HEK293 (cell line): Measurements from ENCODE around the gene AHRR.

Experiments
- CTCF ChIA-PET: fragments of 350-600 bp; formaldehyde crosslinking; extraction: SDS; loops from one replicate; lab custom pipeline; 2021; ENCODE audit warnings: antibody characterized with exemption; lab: Yijun Ruan, JAX
- POLR2A ChIA-PET: fragments of 300-600 bp; formaldehyde crosslinking; extraction: SDS; loops from one replicate; lab custom pipeline; 2020; ENCODE audit warnings: antibody characterized with exemption, inconsistent platforms; lab: Yijun Ruan, JAX
- H3K27ac ChIP-seq: fragments of 200-500 bp; sonication (Bioruptor generic); 2 replicates; pipeline ENCODE4 v1.5.1; 2014; ENCODE audit warnings: low read depth, low read length, control low read depth, inconsistent platforms; ENCODE audit errors: extremely low read depth
- H3K36me3 ChIP-seq, 2 experiments: fragments of 200-500 bp in 1 of 2; sonication (Bioruptor generic) in 1 of 2; 1 replicate in 1 of 2; 2 replicates in 1 of 2; pipeline ENCODE4 v1.5.1; 2014 to 2017; ENCODE audit warnings: inconsistent platforms in 2 of 2, low read length in 2 of 2; ENCODE audit not compliant: control insufficient read depth in 2 of 2, insufficient read depth in 1 of 2
- H3K4me1 ChIP-seq: fragments of 200-500 bp; sonication (Bioruptor generic); 2 replicates; pipeline ENCODE4 v1.5.1; 2014; ENCODE audit warnings: mild to moderate bottlenecking, low read length, inconsistent platforms; ENCODE audit not compliant: control insufficient read depth, insufficient read depth
- H3K4me3 ChIP-seq: 2 replicates; pipeline ENCODE4 v1.5.1; 2011; ENCODE audit warnings: low read depth, mild to moderate bottlenecking, control low read depth, low read length, moderate library complexity
- H3K9me3 ChIP-seq: fragments of 200-500 bp; sonication (Bioruptor generic); 2 replicates; pipeline ENCODE4 v1.5.1; 2014; ENCODE audit warnings: low read depth, low read length, inconsistent platforms; ENCODE audit not compliant: control insufficient read depth, insufficient read depth
- BCL11A ChIP-seq: fragments of 450-650 bp; formaldehyde crosslinking; IDR thresholded peaks from 2 replicates; pipeline ENCODE4 v1.5.1; 2016; ENCODE audit warnings: low read depth, missing biosample characterization, missing genetic modification characterization
- BCL6B ChIP-seq: fragments of 450-650 bp; formaldehyde crosslinking; IDR thresholded peaks from 2 replicates; pipeline ENCODE4 v1.5.1; 2017; ENCODE audit warnings: missing biosample characterization, missing genetic modification characterization
- GFI1B ChIP-seq: fragments of 450-650 bp; formaldehyde crosslinking; IDR thresholded peaks from 2 replicates; pipeline ENCODE4 v1.5.1; 2016; ENCODE audit warnings: missing biosample characterization, missing genetic modification characterization
- GLIS1 ChIP-seq: fragments of 450-650 bp; formaldehyde crosslinking; IDR thresholded peaks from 2 replicates; pipeline ENCODE4 v1.5.1; 2016; ENCODE audit warnings: missing biosample characterization, missing genetic modification characterization
- IKZF3 ChIP-seq: fragments of 450-650 bp; IDR thresholded peaks from 2 replicates; pipeline ENCODE4 v1.5.0; 2018; ENCODE audit warnings: missing biosample characterization, mild to moderate bottlenecking, missing genetic modification characterization, moderate library complexity
- KLF10 ChIP-seq: fragments of 450-650 bp; IDR thresholded peaks from 2 replicates; pipeline ENCODE4 v1.5.1; 2018; ENCODE audit warnings: missing biosample characterization, mild to moderate bottlenecking, missing genetic modification characterization
- PRDM10 ChIP-seq: fragments of 450-650 bp; formaldehyde crosslinking; IDR thresholded peaks from 2 replicates; pipeline ENCODE4 v1.5.1; 2016; ENCODE audit warnings: missing biosample characterization, missing genetic modification characterization
- RBAK ChIP-seq: fragments of 450-650 bp; formaldehyde crosslinking; IDR thresholded peaks from 2 replicates; pipeline ENCODE4 v1.5.1; 2016; ENCODE audit warnings: missing biosample characterization, missing genetic modification characterization
- SETDB1 ChIP-seq: IDR thresholded peaks from one replicate; pipeline ENCODE4 v1.6.1; 2017; ENCODE audit warnings: mild to moderate bottlenecking, low read length, moderate library complexity, mixed read lengths; ENCODE audit not compliant: insufficient read length
- ZBTB8A ChIP-seq: fragments of 450-650 bp; formaldehyde crosslinking; IDR thresholded peaks from 2 replicates; pipeline ENCODE4 v1.5.1; 2016; ENCODE audit warnings: missing biosample characterization, missing genetic modification characterization
- ZNF10 ChIP-seq: fragments of 450-650 bp; formaldehyde crosslinking; IDR thresholded peaks from 2 replicates; pipeline ENCODE4 v1.5.1; 2017; ENCODE audit warnings: missing biosample characterization, missing genetic modification characterization
- ZNF174 ChIP-seq: fragments of 450-650 bp; formaldehyde crosslinking; IDR thresholded peaks from 2 replicates; pipeline ENCODE4 v1.5.0; 2017; ENCODE audit warnings: missing biosample characterization, mild to moderate bottlenecking, missing genetic modification characterization
- ZNF211 ChIP-seq: fragments of 450-650 bp; formaldehyde crosslinking; IDR thresholded peaks from 2 replicates; pipeline ENCODE4 v1.5.1; 2016; ENCODE audit warnings: low read depth, missing biosample characterization, missing genetic modification characterization
- ZNF223 ChIP-seq: fragments of 450-650 bp; formaldehyde crosslinking; IDR thresholded peaks from 2 replicates; pipeline ENCODE4 v1.5.1; 2016; ENCODE audit warnings: missing biosample characterization, missing genetic modification characterization
- ZNF350 ChIP-seq: fragments of 450-650 bp; formaldehyde crosslinking; IDR thresholded peaks from 2 replicates; pipeline ENCODE4 v1.5.0; 2017; ENCODE audit warnings: missing biosample characterization, mild to moderate bottlenecking, missing genetic modification characterization
- ZNF416 ChIP-seq: fragments of 450-650 bp; formaldehyde crosslinking; IDR thresholded peaks from 2 replicates; pipeline ENCODE4 v1.5.1; 2016; ENCODE audit warnings: missing biosample characterization, missing genetic modification characterization
- ZNF488 ChIP-seq: fragments of 450-650 bp; formaldehyde crosslinking; IDR thresholded peaks from 2 replicates; pipeline ENCODE4 v1.5.1; 2016; ENCODE audit warnings: missing biosample characterization, missing genetic modification characterization
- ZNF558 ChIP-seq: fragments of 450-650 bp; formaldehyde crosslinking; IDR thresholded peaks from 2 replicates; pipeline ENCODE4 v1.5.1; 2016; ENCODE audit warnings: missing biosample characterization, missing genetic modification characterization
- ZNF571 ChIP-seq: fragments of 450-650 bp; formaldehyde crosslinking; IDR thresholded peaks from 2 replicates; pipeline ENCODE4 v1.5.0; 2017; ENCODE audit warnings: missing biosample characterization, missing genetic modification characterization
- ZNF600 ChIP-seq: fragments of 450-650 bp; formaldehyde crosslinking; IDR thresholded peaks from 2 replicates; pipeline ENCODE4 v1.5.1; 2016; ENCODE audit warnings: missing biosample characterization, missing genetic modification characterization
- ZNF621 ChIP-seq: fragments of 450-650 bp; formaldehyde crosslinking; IDR thresholded peaks from 2 replicates; pipeline ENCODE4 v1.5.1; 2017; ENCODE audit warnings: missing biosample characterization, missing genetic modification characterization
- ZNF654 ChIP-seq: fragments of 450-650 bp; formaldehyde crosslinking; IDR thresholded peaks from 2 replicates; pipeline ENCODE4 v1.5.1; 2016; ENCODE audit warnings: low read depth, missing biosample characterization, missing genetic modification characterization
- ZNF837 ChIP-seq: fragments of 450-650 bp; formaldehyde crosslinking; IDR thresholded peaks from 2 replicates; pipeline ENCODE4 v1.5.1; 2016; ENCODE audit warnings: missing biosample characterization, missing genetic modification characterization
- TF ChIP-seq, protein P1 (sequence below): IDR thresholded peaks from 2 replicates; pipeline ENCODE4 v1.6.1; 2011; ENCODE audit warnings: mild to moderate bottlenecking, low read depth, low read length, borderline replicate concordance
- TF ChIP-seq, protein P2 (sequence below): fragments of 450-650 bp; formaldehyde crosslinking; IDR thresholded peaks from 2 replicates; pipeline ENCODE4 v1.5.1; 2016; ENCODE audit warnings: missing biosample characterization, missing genetic modification characterization

Gene AHRR

GRCh38 chr5:430214-430925, 108.9 kb downstream of the AHRR start:
- Histone ChIP-seq H3K36me3 (peaks cover 0 to 47% of the 10 kb centered on the region in 2 experiments; a peak in 2 of 3 replicates), H3K4me3 (no peak overlapping the region), H3K9me3 (no peaks in the 10 kb centered on the region), H3K4me1 (0 out of 2 replicates have a peak, but pooled peaks cover 2% of the 10 kb centered on the region), H3K27ac (no peak overlapping the region)
- TF ChIP-seq ZNF837 (tag by site-specific recombination) (no peak), ZNF350 (tag by site-specific recombination) (no peak), ZNF416 (tag by site-specific recombination) (no peak), GFI1B (tag by site-specific recombination) (no peak), ZNF211 (tag by site-specific recombination) (no peak), ZNF571 (tag by site-specific recombination) (no peak), ZNF174 (no peak), ZBTB8A (tag by site-specific recombination) (no peak), SETDB1 (no peak), ZNF488 (tag by site-specific recombination) (no peak), KLF10 (tag by site-specific recombination) (no peak), BCL11A (tag by site-specific recombination) (no peak)
- TF ChIP-seq, protein P1, sequence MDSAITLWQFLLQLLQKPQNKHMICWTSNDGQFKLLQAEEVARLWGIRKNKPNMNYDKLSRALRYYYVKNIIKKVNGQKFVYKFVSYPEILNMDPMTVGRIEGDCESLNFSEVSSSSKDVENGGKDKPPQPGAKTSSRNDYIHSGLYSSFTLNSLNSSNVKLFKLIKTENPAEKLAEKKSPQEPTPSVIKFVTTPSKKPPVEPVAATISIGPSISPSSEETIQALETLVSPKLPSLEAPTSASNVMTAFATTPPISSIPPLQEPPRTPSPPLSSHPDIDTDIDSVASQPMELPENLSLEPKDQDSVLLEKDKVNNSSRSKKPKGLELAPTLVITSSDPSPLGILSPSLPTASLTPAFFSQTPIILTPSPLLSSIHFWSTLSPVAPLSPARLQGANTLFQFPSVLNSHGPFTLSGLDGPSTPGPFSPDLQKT = no peak
- POLR2A ChIA-PET = interaction anchor here (0.8 kb wide), 1 partner anchor 113 kb away, joined by 3 read pairs; no protein-coding TSS in a partner anchor
- CTCF ChIA-PET = interaction anchor here (0.6 to 7.3 kb wide), 19 partner anchors 13 to 737 kb away, joined by 3 to 137 read pairs (median 5); partner anchors contain the start of gene AHRR

- no peak overlapping the region for H3K4me3 ChIP-seq
- no peaks in the 10 kb centered on the region for H3K9me3 ChIP-seq
- CTCF ChIA-PET = interaction anchor here (0.6 to 7.3 kb wide), 23 partner anchors 9 to 493 kb away, joined by 3 to 137 read pairs (median 5); partner anchors contain the start of gene AHRR
- no peak overlapping the region for H3K27ac ChIP-seq
- H3K4me1 ChIP-seq = no peaks in the 10 kb centered on the region
- POLR2A ChIA-PET = interaction anchor here (0.6 to 0.8 kb wide), 2 partner anchors 12 to 114 kb away, joined by 3 read pairs; partner anchors contain the start of gene EXOC3
- peaks cover 0 to 47% of the 10 kb centered on the region in 2 experiments; a peak in 2 of 3 replicates for H3K36me3 ChIP-seq
- no peak for TF ChIP-seq ZNF621 (tag by site-specific recombination)
- TF ChIP-seq RBAK = no peak
- no peak for TF ChIP-seq BCL6B
- TF ChIP-seq ZNF558 (tag by site-specific recombination) = no peak
- peak; percentile 51 for TF ChIP-seq GLIS1 (tag by site-specific recombination)
- TF ChIP-seq ZNF600 = peak; percentile 83
- TF ChIP-seq, protein P2, sequence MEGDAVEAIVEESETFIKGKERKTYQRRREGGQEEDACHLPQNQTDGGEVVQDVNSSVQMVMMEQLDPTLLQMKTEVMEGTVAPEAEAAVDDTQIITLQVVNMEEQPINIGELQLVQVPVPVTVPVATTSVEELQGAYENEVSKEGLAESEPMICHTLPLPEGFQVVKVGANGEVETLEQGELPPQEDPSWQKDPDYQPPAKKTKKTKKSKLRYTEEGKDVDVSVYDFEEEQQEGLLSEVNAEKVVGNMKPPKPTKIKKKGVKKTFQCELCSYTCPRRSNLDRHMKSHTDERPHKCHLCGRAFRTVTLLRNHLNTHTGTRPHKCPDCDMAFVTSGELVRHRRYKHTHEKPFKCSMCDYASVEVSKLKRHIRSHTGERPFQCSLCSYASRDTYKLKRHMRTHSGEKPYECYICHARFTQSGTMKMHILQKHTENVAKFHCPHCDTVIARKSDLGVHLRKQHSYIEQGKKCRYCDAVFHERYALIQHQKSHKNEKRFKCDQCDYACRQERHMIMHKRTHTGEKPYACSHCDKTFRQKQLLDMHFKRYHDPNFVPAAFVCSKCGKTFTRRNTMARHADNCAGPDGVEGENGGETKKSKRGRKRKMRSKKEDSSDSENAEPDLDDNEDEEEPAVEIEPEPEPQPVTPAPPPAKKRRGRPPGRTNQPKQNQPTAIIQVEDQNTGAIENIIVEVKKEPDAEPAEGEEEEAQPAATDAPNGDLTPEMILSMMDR = peak; percentile 89
- peak; percentile 46; the same call in 1 of the 2 replicates for TF ChIP-seq PRDM10
- peak; percentile 40 for TF ChIP-seq ZNF654 (tag by site-specific recombination)
- peak; percentile 74 for TF ChIP-seq IKZF3
- TF ChIP-seq ZNF223 (tag by site-specific recombination) = no peak
- 0 out of 2 replicates have a peak, but pooled peaks have one; percentile 36 for TF ChIP-seq ZNF10 (tag by site-specific recombination)
Observed at GRCh38 chr5:431001-431710, 109.6 kb downstream of the AHRR start.
